HG03097 (cell line): ENCODE results near the gene MRO.
"Not testable (repeated sequence)": the region's sequence is repeated elsewhere in the genome, so short reads cannot be mapped to it uniquely, and the experiment has no call there.

Source experiments
- ATAC-seq: cut with Tn5 transposase; IDR thresholded peaks from one replicate; pipeline ENCODE4 v1.9.1; 2021; ENCODE audit not compliant: unreplicated experiment, low FRiP score

Gene MRO

DNA sequence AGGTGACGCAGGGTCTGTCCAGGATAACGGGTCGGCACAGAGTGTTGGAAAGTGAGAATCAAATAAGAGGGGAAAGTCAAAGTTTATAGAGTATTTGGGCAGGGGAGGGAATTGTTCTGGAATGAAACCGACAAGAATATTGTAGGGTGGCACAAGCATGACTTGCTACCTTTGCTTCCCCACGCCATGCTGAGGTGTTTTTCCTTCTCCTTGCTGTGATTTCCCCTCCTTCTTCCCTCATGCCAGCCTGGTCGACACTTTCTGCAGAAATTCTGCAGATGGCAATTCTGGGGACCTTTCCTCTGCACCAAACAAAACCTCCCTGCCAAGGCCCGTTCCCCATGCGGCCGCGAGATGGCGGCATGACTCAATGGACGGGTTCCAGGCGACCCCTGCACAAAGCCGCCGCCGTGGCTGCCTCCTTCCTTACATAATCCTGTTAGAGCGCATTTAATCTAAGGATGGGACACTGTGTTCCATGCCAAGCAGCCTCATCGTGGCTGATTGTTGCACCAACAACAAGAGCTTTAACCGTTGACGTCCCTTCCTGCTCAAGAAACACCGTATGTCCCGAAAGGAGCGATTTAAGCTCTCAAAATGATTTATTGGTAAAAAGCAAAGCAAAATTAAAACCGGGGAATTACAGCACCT, at the start of gene MRO:
MRO (minus strand) TSS at position 289 of the 651 bp plus-strand sequence. CDS start 10,616 bp downstream, outside the sequence.
- ATAC-seq = peak; percentile 89

DNA sequence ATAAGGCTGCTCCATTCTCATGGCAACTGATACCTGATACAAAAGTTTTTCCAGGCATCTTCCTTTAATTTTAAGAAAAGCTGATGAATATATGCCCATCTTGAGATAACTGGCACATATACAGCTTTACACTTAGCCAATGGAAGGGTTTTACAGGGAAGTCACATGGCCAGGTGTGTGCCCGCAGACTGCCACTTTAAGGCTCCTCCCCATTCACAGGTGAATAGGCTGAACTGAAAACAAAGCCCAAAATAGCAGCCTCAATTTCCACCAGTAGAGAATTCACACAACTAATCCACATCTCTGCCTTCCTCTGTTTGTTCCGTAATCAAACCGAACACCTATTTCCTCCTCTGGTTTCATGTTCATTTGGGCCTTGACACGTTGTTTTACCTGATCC, 49.3 kb upstream of the MRO start:
- no peak for ATAC-seq

DNA sequence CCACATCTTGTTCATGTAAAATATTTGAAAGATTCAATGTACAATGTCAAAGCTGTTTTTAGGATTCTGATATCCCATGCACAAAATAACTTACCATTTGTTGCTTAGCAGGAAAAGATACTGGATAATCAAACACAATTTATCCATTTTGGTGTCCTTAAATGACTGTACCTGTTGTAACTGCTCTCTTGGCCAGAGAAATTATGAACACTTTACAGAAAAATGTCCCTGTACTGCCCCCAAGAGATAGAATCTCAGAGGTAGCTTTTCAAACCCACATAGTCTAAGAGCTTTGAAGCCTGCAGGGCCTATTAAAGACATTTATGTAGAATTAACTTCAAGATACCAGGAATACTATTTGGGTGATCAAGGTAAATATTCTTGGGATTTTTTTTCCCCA, 46.9 kb upstream of the MRO start:
- ATAC-seq = no peak

DNA sequence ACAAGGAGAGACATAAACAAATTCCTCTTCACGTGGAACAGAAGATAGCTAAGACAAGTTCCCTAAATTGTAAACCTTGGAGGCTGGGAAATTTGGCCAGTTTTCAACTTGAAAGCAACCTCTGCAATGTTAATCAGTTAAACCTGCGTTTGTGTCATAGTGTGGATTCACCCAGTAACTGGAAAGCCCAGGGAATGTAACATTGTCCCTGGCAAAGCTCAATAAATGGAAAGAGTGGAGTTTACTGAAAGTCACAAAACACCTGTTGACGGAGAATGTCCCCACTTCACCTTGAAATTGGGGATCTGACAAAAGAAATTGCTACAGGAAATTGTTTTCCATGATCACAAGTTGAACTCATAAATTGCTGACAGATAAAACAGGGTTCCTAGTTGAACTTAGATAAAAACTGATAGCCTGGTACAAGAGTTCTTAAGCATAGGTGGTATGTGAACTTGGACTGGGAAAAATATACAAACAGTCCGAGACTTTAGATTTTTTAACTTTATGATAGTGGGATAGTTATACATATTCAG, 44.1 kb upstream of the MRO start:
- no peak for ATAC-seq

DNA sequence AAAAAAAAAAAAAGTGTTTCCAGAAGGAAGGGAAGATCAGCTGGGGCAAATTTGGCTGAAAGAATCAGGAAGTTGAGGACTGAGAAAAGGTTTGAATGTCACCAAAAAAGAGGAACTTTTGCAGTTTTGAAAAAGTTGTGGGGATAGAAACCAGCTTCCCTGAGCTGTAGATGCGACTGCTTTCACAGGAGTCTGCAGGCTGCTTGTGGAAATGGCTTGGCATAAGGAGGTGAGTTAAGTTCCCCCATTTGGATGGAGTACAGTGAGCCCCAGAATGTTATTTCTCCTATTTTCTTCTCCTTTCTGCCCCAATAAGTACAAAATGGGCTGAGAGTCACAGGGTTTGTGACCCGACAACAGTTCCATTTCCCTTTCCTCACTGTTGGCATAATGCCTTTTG, 42.6 kb upstream of the MRO start:
- ATAC-seq = no peak

DNA sequence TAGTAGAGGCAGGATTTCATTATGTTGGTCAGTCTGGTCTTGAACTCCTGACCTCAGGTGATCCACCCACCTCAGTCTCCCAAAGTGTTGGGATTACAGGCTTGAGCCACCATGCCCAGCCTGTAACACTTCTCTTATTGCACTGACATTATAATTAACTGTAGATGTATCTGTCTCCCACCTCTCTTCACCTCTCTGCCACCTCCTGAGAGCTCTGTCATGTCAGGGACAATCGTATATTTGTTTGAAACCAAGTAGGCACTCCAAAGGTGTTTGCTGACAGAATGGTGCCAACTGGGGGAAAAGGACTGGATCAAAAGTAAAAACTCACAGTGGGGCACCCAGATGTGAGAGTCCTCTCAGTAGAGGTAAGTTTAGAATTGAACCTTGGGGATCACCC, 41.8 kb upstream of the MRO start:
- ATAC-seq = no peak

DNA sequence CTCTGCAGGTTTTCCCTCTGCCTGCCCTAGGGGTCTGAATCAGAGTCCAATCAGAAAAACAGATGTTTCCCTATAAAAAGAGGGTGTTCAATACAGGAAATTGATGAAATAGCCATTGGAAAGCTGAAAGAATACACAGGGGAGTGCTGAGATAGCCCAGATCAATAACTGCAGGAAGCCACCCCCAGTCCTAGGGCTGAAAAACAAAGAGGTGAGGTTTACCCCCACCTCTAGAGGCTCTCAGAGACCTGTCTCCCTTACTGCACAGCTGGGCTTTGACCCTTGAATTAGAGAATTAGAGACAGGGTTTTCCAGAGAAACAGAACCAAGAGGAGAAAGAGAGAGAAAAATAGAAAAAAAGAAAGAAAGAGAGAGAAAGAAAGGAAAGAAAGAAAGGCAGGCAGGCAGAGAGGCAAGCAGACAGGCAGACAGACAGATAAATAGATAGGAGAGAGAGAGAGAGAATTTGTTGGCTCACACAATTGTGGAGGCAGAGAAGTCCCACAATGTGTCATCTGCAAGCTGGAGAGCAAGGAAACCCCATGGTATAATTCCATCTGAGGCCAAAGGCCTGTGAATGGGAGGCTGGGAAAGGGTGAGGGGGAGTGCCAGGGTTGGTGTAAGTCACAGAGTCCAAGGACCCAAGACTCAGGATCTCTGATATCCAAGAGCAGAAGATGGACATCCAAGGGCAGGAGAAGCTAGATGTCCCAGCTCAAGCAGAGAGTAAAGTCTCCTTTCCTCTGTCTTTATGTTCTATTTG, 40.2 kb upstream of the MRO start:
- ATAC-seq = no peak

DNA sequence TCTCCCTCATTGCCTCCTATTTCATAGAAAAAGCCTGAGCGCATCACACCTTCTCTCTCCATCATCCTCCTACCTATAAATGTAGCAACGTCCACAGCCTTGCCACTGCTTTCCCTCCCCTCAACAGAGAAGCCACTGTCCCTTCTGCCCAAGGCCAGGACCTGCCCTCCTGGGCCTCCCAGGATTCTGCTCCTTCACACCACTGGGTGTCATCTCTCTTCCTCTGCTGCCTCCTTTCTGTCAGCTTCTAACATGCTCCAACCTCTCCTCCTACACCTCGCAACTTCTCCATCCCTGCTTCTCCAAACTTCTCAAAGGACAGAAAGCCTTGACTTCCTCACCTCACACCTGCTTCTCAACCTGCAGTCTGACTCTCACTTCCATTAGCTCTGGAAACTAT, 37.9 kb upstream of the MRO start:
- ATAC-seq = no peak

DNA sequence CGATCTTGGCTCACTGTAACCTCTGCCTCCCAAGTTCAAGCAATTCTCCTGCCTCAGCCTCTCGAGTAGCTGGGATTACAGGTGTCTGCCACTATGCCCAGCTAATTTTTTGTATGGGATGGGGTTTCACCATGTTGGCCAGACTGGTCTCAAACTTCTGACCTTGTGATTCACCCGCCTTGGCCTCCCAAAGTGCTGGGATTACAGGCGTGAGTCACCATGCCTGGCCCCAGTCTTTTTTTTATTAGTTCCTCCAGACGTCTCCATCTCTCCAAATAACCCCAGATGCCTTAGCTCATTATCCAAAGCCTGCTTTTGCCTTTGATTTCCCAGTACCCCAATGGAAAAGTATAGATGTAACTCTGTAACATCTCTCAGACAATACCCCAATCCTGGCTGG, 37.4 kb upstream of the MRO start:
- ATAC-seq = not testable (repeated sequence)

DNA sequence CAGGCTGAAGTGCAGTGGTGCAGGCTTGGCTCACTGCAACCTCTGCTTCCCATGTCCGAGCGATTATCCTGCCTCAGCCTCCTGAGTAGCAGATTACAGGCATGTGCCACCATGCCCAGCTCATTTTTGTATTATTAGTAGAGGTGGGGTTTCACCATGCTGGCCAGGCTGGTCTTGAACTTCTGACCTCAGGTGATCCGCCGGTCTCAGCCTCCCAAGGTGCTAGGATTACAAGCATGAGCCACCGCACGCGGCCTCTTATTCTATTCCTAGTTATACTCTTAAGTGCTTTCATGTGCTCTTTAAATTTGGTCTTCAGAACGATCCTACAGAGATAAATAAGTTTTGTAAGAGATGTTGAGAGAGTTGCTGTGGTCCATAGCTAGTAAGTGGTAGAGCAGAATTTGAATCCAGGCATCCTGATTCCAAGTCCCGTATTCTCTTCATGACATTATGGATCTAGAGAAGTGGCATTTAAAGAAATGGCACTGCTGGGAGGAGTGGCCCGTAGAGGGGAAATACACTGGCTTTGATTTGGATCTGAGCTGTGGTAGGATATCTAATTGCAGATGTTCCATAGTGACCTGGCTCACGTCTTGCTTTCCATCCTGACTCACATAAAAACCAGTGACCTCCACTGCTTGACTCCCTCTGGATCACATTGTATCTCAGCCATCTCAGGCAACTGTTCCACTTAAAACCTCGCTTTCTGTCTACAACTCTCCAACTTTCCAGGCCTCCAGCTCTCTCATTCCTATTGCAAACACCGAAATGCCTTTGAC, 36.4 kb upstream of the MRO start:
- no peak for ATAC-seq

DNA sequence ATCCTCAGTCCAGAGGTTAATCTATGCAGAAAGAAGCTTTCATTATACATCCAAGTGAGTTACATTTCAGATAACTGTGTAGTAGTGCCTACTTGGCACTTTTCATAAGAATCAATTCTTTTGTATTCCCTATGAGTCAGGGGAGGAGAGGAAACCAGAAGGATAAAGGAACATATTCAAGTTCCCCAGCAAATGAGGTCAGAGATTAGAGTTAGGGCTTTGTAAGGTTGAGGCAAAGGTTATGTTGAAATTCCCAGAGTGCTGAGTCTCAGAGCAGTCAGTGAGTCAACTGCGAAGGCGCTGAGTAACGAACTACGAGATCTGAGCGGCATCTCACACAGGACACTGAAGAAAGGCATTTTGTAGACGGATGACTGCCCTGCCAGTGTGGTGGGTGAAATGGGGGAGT, 34.1 kb upstream of the MRO start:
- no peak for ATAC-seq

DNA sequence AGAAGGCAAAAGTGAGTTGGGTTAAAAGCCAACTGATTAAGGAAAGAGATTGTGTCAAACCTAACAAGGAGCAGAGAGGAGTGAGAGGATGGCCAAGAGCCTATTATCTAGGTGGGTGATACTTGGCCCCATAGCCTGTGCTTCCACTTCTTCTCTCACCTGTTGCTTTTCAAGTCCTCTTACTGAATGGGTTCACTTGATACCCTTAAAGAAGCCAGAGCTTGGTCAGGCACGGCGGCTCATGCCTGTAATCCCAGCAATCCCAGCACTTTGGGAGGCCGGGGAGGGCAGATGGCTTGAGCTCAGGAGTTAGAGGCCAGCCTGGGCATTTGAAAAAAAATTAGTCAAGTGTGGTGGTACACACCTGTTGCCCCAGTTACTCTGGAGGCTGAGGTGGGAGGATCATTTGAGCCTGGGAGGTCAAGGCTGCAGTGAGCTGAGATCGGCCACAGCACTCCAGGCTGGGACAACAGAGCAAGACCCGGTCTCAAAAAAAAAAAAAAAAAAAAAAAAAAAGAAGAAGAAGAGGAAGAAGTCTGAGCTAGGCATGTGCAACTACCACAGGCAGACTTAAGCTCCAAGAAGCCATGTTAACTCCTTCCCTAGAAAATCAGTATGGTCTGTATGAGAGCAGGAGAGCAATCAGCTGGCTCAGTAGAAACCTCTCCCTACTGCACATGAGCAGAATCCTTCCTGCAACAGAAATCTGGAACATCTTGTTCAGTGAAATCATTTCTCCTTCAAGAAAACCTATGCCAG, 30.7 kb upstream of the MRO start:
- no peak for ATAC-seq

DNA sequence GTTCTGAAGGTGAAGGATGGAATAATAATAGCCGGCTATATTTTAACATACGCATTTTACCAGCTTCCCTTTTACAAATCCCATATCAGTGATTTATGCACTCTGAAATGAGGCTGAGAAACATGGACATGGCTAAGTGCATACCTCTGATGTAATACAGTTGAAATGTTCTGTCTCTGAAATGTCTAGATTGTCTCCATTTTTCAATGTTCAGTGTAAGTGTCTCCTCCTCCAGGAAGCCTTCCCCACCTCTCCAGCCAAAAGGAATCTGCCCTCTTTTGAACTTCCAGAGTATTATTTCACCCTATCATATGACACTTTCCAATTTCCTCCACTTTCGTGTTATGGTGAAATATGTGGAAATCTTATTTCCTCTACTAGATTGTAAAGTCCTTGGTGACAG, 29.6 kb upstream of the MRO start:
- ATAC-seq = no peak

DNA sequence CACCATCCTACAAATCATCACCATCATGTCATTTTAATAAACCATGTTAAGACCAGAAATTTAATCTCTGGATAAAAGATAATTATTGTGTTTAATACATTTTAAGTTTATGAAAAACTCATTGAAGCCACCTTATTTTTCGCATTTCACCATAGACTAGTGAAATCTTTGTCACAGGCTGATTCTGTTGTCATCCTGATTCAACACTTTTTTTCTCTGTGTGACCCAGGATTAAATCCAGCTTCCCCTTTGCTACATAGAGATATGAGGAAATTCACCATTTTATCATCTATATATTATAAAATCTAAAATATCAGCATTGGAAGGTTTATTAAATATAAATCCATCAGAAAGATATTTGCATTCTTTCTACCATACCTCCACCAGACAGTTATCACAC, 29.2 kb upstream of the MRO start:
- ATAC-seq = no peak

DNA sequence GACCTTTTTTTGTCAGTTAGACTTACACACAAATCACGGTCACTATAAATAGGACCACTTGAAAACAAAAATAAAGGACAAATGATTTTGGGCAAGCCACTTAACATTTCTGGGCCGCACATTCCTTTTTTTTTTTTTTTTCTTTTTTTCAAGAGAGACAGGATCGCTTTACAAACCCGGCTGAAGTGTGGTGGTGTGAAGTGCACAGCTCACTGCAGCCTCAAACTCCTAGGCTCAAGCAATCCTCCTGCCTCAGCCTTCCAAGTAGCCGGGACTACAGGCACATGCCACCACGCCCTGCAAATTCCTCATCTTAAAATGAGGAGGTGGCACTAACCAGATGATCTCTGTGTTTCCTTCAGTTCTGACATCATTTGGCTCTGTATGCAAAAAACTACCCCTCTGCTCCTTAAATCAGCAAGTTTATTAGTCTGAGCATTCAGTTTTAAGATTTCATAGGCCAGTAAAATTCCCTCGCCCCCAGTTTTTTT, 28.3 kb upstream of the MRO start:
- ATAC-seq = no peak

DNA sequence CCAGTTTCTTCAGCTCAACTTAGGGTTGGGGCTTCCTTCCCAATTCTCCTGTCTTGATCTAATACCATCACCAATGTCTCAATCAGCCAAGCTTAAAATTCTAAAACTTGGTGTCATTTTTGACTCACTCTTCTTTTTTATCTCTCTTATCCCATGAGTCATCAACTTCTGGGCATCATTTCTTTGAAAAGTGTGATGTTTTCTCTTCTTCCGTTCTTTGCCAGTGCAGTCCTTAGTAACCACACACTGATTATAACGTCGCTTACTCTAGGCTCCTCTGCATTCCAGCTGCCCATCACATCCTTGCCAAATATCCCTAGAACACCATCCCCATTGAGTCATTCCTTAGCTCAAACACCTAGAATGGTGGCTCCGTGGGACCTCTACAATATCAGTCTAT, 27.4 kb upstream of the MRO start:
- ATAC-seq = no peak

DNA sequence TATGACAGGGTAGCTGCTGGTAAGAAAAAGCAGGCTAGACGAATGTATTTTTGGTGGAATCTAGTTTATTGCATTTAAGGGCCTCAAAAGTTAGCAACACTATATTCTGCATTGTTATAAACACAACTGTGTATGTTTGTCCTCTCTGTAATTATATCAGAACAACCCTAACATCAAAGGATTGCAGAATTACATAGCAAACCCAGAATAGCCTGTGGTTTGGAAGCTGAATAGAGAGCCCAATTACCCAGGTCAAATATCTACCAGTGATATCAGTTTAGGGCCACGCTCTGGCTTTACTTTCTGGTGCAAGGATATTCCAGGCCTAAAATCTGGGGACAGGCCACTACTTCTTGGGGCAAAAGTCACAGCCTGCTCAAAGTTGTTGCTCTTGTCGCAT, 25.1 kb upstream of the MRO start:
- no peak for ATAC-seq

DNA sequence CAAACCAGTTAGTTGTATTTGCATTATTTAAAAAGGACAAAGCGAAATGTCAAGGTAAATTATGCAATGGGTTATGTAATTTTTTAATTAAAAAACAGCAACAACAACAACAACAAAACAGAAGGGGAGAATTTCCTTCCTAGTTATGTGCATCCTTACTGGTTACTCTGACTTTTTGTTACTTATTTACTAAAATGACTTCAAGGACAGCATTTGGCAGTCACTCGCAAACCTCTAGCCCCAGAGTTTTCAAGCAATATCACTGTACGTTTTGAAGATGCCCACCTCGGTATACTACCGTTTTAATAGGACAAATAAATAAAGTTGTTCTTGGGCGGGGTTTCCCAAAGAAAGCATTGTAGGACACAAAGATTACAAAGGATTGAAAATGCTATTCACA, 24.7 kb upstream of the MRO start:
- no peak for ATAC-seq

DNA sequence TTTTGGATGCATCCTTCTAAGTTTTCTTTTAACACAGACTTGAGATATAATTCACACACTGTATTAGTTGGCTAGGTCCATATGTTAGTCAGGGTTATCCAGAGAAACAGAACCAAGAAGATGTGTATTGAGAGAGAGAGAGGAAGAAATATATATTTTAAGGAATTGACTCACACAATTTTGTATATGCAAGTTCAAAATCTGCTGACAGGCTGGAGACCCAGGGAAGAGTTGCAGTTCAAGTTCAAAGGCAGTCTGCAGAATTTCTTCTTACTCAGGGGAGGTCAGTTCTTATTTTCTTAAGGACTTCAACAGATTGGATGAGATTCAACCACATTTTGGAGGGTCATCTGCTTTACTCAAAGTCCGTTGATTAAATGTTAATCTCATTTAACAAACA, 23.0 kb upstream of the MRO start:
- ATAC-seq = no peak

DNA sequence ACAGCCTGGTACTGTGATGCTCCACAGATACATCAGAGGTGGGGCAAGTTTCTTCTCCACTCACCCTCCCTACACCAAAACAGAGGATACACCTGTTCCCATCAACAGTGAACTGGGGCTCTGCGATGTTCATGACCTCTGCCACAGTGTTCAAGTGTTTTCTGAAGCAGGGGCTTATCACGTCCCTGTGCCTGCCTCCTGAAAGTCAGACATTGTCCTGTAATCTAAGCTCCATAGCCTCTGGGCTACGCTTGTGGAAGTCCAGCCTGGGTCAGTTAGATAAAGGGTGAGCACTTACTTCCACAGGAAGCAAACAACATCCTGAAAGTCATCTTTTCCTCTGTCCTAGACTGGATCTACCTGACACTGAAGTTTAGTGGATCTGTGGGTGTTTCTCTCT, 20.2 kb upstream of the MRO start:
- ATAC-seq = no peak

DNA sequence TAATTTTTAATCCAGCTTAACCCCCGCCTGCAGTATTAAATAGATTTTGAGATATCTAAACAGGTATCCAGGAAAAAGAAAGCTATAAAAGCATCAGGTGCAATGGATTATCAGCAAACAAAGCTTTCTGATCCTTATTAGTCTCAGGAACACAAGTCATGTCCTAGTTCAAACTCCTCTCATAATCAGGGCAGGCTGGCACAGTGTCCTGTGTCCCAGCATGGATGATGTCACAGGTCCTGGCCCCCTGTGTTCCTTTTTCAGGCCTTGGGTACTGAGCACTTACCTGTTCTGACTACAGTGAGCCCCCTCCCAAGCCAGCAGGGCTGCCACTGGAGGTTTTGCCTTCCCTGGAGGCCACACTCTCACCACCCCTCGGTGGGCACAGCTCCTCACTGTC, 19.5 kb upstream of the MRO start:
- ATAC-seq = no peak
